HG03565 (cell line): ENCODE results near the gene STAP2.
"Not testable (repeated sequence)": the region's sequence is repeated elsewhere in the genome, so short reads cannot be mapped to it uniquely, and the experiment has no call there.

ENCODE experiments used
- ATAC-seq: cut with Tn5 transposase; IDR thresholded peaks from one replicate; pipeline ENCODE4 v1.9.1; 2021; ENCODE audit warnings: mild to moderate bottlenecking, moderate library complexity; ENCODE audit not compliant: unreplicated experiment

The STAP2 gene

DNA sequence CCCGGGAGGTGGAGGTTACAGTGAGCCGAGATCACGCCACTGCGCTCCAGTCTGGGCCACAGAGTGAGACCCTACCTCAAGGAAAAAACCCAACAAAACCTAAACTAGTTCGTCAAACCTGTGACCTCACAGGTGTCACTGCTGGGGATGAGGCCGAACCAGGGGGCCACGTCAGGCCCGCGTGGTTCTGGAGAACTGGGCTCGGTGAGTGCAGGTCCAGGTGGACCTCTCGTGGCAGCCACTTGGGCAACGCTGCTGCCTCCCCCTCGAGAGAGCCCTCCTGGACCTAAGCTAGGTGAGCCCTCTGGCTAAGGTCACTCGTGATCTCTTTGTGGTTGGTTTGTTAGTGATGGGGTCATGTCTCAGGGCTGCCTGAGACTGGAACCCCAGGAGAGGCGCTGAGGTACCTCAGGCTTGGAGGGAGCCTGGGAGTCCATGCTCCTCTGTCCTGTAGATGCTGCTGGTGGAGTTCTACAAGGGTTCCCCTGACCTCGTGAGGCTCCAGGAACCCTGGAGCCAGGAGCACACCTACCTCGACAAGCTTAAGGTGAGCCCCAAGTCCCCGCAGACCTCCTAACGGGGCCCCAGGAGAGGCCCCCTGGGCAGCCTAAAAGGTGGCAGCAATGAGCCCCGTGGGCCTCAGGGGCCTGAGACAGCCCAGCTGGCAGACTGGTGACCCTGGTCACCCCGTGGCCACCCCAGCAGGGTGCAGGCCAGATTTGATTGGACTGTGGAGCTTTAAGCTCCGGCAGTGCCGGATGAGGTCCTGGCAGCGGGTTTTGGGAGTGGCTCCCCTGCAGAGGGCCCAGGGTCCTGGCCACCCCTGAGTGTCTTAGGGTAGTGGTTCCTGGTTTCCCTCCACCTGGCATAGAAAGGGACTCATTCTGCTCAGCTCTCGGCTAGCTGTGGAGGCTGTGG, 20.3 kb upstream of the STAP2 start:
- ATAC-seq = no peak

DNA sequence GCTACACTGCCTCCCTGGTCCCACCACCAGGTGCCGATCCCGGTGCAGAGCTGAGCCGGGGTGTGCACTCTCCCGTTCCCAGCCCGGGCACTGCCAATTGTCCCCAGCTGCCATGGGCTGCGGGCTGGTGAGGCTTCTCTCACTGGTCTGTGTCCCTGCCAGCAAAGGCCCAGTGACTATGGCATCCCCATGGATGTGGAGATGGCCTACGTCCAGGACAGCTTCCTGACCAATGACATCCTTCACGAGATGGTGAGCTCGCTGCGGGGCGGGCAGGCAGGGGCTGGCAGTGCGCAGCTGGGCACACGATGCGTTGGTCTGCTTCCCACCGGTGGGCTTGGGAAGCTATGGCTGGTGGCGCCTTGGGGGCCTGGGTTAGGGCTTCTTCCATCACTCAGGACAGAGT, 19.3 kb upstream of the STAP2 start:
- no peak for ATAC-seq

DNA sequence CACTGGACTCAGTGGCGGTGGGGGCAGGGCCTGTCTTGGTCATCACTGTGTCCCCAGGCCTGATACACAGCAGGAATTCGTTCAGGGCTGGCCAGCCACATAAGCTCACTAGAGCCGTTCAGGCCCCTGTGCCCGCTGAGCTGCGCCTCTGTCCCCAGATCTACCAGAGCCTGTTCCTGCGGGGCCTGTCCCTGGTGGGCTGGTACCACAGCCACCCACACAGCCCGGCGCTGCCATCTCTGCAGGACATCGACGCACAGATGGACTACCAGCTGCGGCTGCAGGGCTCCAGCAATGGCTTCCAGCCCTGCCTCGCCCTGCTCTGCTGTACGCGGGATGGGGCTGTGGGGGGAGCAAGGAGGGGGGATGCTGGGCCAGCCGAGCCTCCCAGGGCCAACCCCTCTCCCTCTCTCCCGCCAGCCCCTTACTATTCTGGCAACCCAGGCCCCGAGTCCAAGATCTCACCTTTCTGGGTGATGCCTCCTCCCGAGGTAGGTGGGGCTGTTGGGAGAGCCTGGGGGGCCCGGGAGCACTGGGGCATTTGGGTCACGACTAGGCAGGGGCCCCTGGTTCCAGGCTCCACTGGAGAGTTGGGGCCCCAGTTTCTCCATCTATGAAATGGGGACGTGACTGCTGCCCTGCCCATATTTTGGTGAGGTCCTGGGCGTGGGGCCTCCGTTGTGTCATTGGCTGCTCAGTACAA, 18.6 kb upstream of the STAP2 start:
- ATAC-seq = no peak

DNA sequence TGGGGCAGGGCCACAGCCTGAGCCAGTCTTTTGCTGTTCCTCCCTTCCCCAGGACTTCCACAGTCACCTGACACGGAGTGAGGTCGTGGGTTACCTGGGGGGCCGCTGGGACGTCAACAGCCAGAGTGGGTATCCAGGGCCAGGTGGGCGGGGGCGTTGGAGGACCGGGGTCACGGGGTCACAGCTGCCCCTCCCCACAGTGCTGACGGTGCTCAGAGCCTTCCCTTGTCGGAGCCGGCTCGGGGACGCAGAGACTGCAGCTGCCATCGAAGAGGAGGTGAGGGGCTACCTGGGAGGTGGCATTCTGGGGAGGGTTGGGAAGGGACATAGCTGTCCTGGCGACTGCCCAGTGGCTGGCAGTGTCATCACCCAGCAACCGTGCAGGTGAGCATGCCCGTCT, 16.3 kb upstream of the STAP2 start:
- ATAC-seq = no peak

DNA sequence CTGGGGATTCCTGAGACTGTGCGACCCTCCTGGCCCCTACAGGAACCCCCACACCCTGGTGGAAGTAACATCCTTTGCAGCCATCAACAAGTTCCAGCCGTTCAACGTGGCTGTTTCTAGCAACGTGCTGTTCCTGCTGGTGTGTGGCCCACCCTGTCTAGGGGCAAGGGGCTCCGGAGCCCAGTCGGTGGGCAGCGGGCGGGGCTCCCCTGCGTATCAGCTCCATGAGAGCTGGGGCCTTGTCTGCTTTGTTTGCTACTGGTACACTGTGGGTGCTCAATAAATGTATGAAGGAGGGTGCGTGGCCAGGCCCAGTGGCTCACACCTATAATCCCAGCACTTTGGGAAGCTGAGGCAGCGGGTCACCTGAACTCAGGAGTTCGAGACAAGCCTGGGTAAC, 15.7 kb upstream of the STAP2 start:
- no peak for ATAC-seq

DNA sequence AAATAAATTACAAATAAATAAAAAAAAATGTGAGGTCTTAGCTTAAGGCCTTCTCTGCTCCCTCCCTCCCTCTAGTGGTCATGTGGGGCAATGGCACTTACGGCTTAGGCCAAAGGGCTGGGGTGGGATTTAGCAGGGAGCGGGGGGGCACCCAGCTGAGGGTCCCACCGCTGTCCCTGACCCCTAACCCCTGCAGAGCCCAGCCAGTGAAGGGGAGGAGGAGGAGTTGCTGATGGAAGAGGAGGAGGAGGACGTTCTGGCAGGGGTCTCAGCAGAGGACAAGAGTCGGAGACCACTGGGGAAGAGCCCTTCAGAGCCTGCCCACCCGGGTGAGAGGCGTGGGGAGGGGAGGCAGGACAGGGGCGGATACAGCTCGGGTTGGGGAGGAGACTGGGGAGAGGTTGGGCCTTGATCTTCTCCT, 14.1 kb upstream of the STAP2 start:
- ATAC-seq = no peak

DNA sequence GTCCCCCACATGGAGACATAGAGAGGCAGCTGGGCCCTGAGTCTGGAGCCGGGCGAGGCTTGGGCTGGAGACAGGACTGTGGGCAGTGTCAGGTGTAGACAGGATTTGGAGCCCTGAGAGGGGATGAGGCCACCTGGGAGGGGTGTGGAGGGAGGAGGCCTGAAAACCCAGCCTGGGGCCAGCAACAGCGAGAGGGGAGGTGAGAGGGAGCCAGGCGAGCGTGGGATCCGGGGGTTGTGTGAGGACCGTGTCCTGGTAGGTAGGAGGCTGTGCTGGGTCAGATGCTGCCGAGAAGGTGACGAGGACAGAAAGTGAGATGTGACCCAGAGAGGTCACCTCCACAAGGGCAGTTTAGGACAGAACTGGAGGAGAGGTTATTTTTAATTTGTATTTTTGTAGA, 12.1 kb upstream of the STAP2 start:
- no peak for ATAC-seq

DNA sequence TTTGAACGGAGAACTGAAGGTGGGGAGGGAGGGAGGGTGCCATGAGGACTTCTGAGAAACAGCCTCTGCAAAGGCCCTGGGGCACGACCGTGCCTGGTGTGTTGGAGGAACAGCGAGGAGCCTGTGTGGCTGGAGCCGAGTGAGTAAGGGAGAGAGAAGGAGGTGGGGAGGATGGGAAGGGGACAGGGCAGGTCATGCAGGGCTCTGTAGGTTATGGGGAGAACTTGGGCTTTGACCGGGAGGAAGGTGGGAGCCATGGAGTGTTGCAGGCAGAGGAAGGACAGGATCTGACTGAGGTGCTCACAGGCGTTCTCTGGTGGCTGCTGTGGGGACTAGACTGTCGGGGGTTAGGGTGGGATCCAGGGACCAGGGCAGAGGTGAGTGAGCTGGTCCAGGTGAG, 11.5 kb upstream of the STAP2 start:
- no peak for ATAC-seq

DNA sequence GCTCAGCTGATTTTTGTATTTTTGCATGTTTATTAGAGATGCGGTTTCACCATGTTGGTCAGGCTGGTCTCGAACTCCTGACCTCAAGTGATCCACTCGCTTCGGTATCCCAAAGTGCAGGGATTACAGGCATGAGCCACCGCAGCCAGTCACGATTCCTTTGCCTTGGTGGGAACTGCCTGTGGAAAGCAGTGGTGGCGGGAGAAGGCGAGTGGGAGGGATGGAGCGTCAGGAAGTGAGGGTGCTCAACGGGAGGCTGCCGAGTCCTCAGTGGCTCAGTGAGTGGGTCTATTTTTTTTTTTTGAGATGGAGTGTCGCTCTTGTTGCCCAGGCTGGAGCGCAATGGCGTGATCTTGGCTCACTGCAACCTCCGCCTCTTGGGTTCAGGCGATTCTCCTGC, 10.6 kb upstream of the STAP2 start:
- ATAC-seq = not testable (repeated sequence)

DNA sequence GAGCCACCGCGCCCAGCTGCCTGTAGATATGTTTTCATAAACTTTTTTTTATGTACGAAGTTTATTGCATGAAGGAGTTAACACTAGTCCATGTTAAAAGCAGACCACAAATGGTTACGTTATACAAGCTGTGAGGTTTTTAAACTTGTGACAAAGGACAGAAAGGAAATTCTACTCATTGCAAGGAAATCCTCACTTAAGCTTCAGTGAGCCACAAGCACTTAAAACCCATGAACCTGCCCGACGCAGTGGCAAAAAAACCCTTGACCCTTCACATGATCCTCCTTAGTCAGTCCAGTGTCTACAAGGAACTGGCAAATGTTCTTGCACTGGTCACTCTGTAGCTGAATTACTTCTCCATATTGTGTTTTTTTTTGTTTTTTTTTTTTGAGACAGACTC, 8.9 kb upstream of the STAP2 start:
- ATAC-seq = no peak

DNA sequence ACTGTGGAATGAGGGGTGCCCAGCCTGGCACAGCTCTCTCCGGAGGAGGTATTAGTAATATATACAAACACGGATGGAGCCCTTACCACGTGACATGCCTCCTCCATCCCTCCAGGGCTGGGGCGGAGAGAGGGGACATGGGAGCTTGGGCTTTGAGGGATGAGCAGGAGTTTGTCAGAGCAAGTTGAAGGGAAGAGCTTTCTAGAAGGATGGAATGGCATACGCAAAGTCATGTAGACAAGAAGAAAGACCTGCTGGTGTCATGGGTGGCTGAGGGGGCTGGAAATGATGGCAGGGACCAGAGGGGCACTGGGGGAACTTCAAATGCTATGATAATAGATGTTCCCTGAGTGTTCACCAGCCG, 7.4 kb upstream of the STAP2 start:
- ATAC-seq = no peak

DNA sequence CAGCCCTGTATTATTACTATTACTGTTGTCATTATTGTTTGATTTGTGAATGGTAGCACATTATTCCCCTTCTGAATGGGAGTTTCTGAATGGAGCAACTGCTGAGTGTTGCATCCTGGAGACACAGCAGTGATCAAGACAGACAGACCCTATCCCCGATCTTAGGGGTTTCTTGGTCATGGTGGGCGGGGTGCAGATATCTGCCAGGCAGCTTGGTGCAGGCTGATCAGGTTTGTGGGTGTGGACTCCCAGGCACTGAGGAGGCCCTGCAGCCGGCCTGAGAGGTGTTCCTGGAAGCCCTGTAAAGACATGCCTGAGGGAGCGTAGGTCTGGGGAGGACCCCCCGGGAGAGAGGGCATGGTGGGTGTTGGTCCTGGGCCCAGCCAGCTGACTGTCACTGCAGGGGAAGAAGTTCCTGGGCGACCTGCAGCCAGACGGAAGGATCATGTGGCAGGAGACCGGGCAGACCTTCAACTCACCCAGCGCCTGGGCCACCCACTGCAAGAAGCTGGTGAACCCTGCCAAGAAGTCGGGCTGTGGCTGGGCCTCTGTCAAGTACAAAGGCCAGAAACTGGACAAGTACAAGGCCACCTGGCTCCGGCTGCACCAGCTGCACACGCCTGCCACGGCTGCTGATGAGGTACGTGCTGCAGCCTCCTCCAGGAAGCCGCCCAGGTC, 6.9 kb upstream of the STAP2 start:
- no peak for ATAC-seq

DNA sequence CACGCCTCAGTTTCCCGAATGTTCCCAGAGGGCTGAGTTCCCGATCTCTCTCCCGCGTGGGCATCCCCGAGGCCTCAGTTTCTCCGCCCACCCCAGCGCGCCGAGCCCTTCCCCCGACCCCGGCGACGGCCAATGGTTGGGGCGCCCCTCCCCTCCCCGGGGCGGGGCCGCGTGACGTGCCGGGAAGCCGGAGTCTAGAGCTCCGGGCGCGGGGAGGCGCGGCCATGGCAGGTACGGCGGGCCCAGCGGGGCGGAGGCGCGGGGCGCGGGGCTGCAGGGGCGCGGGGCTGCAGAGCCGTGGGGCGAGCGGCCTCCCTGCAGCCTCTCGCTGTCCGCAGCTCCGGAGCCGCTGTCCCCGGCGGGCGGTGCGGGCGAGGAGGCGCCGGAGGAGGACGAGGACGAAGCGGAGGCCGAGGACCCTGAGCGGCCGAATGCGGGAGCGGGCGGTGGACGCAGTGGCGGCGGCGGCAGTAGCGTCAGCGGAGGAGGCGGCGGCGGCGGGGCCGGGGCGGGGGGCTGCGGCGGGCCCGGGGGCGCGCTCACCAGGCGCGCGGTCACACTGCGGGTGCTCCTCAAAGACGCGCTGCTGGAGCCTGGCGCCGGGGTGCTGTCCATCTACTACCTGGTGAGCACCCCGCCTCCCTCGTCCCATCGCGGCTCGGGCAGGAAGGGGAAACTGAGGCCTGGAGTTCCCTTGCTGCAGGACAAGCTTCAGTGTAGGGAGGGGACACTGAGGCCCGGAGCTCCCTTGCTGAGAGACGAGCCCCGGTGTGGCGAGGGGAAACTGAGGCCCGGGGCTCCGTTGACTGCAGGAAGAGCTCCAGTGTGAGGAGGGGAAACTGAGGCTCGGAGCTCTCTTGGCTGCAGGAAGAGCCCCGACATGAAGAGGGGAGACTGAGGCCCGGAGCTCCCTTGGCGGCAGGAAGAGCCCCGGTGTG, 5.0 kb upstream of the STAP2 start, which contains the start of gene MPND:
TSS of gene MPND (plus strand) at position 193 of the 938 bp plus-strand sequence. CDS start at position 225, 32 bp downstream.
- peak; percentile 25 for ATAC-seq

DNA sequence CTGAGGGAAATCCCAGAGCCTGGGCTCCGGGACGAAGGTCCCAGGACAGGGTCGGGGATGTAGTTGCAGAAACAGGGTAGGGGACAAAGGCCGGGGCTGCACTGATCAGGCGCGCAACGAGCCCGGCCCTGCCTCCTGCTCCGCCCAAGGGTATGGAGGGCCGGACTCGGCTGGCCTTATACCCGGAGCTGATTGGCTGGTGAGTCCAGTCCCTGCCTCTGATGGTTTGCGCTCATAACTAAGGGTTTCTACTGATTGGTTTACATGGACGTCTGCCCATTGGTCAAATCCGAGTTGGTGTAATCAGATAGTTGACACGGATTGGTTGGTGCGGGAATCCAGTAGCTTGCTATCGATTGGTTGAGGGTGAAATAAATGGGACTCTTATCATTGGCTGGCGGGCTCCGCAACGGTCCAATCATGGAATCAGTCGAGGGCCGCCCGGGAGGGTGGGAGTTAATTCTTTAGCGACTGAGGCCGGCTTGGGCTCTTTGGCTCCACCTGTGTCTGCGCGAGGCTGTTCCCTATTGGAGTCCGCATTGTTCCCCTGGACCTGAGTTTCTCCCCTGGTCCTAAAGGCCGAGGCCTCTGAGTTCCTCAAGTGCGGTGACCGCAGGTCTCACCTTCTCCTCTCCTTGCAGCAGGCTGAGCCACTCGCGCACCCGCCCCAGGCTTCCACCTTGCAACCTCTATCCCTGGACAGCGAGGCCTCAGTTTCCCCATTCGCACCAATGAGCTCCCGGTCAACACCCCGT, 4.2 kb upstream of the STAP2 start:
- ATAC-seq = peak; percentile 82

DNA sequence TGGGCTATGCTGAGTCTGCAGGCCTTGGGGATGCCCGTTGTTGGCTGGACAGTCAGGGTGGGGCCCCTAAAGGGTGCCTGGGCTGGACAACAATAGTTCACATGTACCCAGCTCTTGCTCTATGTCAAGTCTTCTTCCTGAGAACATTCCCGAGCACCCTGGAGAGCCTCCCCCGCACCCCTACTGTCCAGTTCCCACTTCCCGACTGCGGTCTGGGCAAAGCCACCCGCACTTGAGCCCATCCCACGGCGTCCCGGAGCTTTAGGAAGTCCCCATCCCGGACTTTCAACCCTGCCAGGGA, 3.6 kb upstream of the STAP2 start:
- ATAC-seq = no peak

DNA sequence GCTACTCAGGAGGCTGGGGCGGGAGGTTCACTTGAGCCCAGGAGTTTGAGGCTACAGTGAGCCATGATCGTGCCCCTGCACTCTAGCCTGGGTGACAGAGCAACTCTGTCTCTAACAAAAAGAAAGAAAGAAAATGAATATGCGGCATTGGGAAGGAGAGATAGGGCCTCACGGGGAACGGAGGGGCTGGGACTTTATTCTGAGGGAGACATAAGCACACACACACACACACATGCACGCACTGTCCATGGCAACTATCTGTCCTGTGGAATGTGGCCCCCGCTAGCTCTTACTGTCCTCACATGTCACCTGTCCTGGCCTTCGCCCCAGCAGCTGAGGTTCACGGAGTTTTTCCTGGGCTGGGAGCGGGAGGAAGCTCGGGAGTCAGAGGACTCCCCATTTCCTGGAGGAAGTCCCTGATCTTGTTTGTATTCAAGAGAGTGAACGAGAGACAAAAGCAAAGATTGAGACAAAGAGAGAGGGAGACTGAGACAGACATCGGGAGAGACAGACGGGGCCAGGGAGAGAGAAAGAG, 654 bp downstream of the STAP2 start:
- no peak for ATAC-seq

DNA sequence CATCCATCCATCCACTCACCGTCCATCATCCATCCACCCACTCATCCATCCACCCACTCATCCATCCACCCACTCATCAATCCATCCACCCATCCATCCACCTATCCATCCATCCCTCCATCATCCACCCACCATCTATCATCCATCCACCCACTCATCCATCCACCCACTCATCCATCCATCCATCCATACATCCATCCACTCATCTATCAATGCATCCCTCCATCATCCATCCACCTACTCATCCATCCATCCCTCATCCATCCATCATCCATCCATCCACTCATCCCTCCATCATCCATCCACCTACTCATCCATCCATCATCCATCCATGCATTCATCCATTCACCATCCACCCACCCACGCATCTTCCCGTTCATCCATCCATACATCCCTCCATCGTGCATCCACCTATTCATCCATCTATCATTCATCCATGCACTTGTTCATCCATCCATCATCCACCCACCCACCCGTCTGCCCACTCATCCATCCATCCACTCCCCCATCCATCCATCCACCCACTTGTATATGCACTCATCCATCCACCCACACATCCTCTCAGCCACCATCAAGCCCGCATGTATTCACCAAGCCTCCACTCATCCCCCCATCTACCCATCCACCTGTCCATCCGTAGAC, 3.6 kb downstream of the STAP2 start:
- no peak for ATAC-seq

DNA sequence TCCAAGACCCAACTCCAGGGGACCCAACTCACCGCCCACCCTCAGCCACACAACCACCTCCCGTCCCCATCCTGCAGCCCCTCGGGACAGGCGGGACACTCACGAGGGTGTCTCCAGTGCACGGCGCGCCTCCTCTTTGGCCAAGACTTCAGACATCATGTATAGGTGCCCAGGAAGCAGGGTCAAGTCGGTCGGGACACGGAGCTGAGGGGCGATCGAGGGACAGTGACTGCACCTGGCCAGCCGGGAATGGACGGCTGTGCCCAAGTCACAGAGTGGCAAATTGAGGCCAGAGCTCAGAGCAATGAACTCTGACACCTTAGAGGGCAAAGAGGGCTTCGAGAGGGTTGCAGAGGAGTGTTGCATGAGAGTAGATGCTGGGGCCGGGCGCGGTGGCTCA, 8.8 kb downstream of the STAP2 start:
- ATAC-seq = no peak

DNA sequence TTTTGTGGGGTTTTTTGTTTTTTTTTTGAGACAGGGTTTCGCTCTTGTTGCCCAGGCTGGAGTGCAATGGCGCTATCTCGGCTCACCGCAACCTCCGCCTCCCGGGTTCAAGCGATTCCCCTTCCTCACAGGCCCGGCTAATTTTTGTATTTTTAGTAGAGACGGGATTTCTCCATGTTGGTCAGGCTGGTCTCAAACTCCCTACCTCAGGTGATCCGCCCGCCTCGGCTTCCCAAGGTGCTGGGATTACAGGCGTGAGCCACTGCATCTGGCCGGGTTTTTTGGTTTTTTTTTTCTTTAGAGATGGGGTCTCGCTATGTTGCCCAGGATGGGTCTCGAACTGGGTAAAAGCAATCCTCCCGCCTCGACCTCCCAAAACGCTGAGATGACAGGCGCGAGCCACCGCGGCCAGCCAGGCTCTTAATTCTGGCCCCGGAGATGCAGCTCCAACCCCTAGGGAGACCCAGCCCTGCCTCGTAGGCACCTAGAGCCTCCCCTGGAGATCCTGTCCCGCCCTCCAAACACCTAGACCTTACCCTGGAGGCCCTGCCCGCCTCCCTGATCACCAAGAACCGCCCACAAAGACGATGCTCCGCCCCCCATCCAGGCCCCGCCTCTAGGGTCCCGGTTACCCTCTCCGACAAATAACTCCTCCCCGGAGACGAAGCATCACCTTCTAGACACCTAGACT, 9.5 kb downstream of the STAP2 start:
- not testable (repeated sequence) for ATAC-seq
